ENCODE measurements around the gene KRTAP4-8.

DNA sequence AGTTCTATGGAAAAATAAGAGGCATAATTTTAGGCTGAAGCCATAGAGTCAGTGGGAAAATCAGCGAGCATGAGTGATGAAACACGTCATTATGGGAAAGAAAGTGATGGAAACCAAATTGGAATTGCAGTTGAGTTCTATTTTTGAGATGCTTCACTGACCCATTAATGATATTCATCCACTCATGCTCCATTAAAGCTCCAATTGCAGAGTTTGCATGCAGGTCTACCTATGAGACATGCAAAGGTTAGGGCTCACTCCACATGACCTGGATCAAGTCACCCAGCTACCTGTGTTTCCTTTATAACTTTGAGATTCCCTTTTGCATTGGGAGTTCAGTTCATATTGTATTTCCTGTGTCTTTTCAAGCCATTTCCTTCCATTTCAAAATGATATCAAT lies 24.3 kb downstream of the KRTAP4-8 start:
- TF ChIP-seq, protein P1, sequence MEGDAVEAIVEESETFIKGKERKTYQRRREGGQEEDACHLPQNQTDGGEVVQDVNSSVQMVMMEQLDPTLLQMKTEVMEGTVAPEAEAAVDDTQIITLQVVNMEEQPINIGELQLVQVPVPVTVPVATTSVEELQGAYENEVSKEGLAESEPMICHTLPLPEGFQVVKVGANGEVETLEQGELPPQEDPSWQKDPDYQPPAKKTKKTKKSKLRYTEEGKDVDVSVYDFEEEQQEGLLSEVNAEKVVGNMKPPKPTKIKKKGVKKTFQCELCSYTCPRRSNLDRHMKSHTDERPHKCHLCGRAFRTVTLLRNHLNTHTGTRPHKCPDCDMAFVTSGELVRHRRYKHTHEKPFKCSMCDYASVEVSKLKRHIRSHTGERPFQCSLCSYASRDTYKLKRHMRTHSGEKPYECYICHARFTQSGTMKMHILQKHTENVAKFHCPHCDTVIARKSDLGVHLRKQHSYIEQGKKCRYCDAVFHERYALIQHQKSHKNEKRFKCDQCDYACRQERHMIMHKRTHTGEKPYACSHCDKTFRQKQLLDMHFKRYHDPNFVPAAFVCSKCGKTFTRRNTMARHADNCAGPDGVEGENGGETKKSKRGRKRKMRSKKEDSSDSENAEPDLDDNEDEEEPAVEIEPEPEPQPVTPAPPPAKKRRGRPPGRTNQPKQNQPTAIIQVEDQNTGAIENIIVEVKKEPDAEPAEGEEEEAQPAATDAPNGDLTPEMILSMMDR (IDR thresholded peaks at IDR 0.05), result no peak
- TF ChIP-seq POLR2A (IDR thresholded peaks at IDR 0.05), result no peak

Data from adrenal gland (tissue), 5 donors.